ENCODE measurements around the gene ARSJ.

DNA sequence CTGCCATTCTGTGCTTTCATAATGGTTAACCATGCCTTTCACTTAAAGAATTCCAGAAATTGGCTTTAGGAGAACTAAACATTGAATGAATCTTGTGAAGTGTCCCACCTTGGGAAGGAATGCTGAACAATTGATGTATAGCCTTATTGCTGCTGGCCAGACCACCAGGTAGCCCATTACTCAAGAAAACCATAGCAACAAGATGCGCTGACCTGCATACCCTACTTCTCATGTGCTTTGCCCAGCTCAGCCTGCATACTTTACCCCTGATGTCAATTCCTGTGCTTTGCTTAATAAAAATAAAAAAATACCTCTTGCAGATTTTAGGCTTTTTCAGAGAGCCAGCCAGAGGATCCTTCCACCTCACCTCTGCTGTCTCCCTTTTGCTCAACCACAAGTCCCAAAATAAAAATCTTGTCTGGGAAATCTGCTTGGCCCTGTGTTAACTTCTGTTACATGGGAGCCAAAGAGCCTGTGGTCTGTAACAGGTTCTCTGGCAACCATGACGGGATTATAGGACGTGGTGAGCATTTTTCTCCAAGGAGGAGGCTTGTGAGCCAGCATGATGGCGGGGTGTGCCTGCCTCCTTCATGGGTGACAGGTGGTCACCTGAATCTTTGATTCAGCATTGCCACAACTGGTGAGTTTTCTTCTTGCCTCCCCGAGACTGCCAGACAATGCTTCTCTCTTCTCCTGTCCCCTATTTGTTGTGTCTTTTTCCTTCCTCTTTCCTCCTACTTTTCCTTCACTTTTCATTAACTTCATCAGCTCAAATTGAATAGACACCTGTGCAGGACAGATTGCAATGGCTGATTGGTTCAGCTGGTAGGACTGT lies 106.8 kb downstream of the ARSJ start:
- no peak for TF ChIP-seq JUNB (IDR thresholded peaks at IDR 0.05; ENCODE audit: unreplicated experiment)
- TF ChIP-seq EZH2 (IDR thresholded peaks at IDR 0.05; ENCODE audit: low read depth, unreplicated experiment): no peak
- TF ChIP-seq CTCF (conservative IDR thresholded peaks at IDR 0.05; ENCODE audit: low read depth in 2 of 2): no peak
- no peak for TF ChIP-seq ZNF114 (CRISPR knock-in tag; IDR thresholded peaks at IDR 0.05)
- TF ChIP-seq NANOG (IDR thresholded peaks at IDR 0.05; ENCODE audit: borderline replicate concordance): no peak
- no peak for TF ChIP-seq POLR2AphosphoS5 (IDR thresholded peaks at IDR 0.05; ENCODE audit: low read depth)
- TF ChIP-seq REST (IDR thresholded peaks at IDR 0.05; ENCODE audit: unreplicated experiment): no peak
- no peak for TF ChIP-seq ZNF331 (CRISPR knock-in tag; IDR thresholded peaks at IDR 0.05; ENCODE audit: low read depth)

Data from GM23338 (cell line).